Mucosa of descending colon (tissue), 3 donors: ENCODE data around the gene MCC. TPM values are rescaled to one million over a fixed set of nuclear protein-coding genes. Genes with fewer than 3 reads are reported as not detected.

Experiments used
- ATAC-seq: fragments of 200-7000 bp; cut with Tn5 transposase; one replicate; pipeline ENCODE4 v1.9.1; 2020; ENCODE audit warnings: mild to moderate bottlenecking, moderate library complexity
- DNase-seq, 3 donors: peaks; one replicate each; pipeline ENCODE4 v3.0.0-alpha.2; 2020
- H3K36me3 ChIP-seq: fragments of 200-600 bp; one replicate; pipeline ENCODE4 v1.8.0; 2021; ENCODE audit warnings: low read depth, mild to moderate bottlenecking
- H3K4me1 ChIP-seq: fragments of 200-600 bp; one replicate; pipeline ENCODE4 v1.8.0; 2021; ENCODE audit warnings: low read depth, mild to moderate bottlenecking
- H3K4me3 ChIP-seq: fragments of 200-600 bp; one replicate; pipeline ENCODE4 v1.8.0; 2021; ENCODE audit warnings: mild to moderate bottlenecking
- H3K9me3 ChIP-seq: fragments of 200-600 bp; one replicate; pipeline ENCODE4 v1.8.0; 2021; ENCODE audit warnings: mild to moderate bottlenecking
- CTCF ChIP-seq: fragments of 200-600 bp; IDR thresholded peaks from one replicate; pipeline ENCODE4 v1.8.0; 2022; ENCODE audit warnings: antibody characterized with exemption, mild to moderate bottlenecking
- intact Hi-C, 2 donors: fragments of 100-400 bp; cut with DNase I in 1 of 2; cut with micrococcal nuclease in 1 of 2; formaldehyde crosslinking; loops; one replicate each; pipeline versions ENCODE4 v1.11.0 to v1.11.1; 2022; cut with DNase I, micrococcal nuclease
- total RNA-seq, 3 donors: library from RNA; stranded (reverse); fragmentation: NEBNext Ultra II Directional in 2 of 3; extraction: Animal tissue kit (Norgen Biotek cat#: 25700) in 2 of 3; gene quantifications; one replicate each; pipeline versions ENCODE4 v1.2.1 to v1.2.4, GENCODE V29; 2021 to 2023
- donor health status: DM: no; HTN: no; CAD: no; lungs with moderate emphysema.
- donor health status: DM: no; HTN: no; CAD: no.
- donor health status: DM: no; HTN: yes; CAD: no.

The MCC gene
- total RNA-seq, 3 donors from 2014 or later = 1.5 to 7.4 (median 4.4) TPM

GRCh38 chr5:113330533-113331208, 157.6 kb downstream of the MCC start:
- Histone ChIP-seq H3K4me3 (no peak overlapping the region), H3K36me3 (no peaks in the 10 kb centered on the region), H3K9me3 (no peaks in the 10 kb centered on the region), H3K4me1 (no peaks in the 10 kb centered on the region)
- DNase-seq = no peak
- intact Hi-C loops = no loop called here
- no peak for TF ChIP-seq CTCF
- ATAC-seq = peak; percentile 37

- no peak for ATAC-seq
Measured at GRCh38 chr5:113329981-113330380, 158.3 kb downstream of the MCC start.

DNA sequence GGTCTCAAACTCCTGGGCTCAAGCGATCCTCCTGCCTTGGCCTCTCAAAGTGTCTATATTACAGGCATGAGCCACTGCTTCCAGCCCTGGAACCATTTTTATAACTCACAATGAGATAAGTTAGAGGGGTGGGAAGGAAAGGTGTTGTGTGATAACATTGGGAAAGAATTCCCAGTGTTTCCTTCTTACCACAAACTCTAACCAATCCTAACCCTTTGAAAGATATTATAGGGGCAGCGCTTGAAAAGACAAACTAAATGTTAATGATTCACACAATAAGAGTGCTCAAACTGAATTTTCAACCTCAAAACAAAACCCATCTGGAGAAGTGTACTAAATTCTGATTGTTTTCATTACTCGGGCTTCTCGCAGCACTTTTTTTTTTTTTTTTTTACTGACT, 163.2 kb downstream of the MCC start:
- no peaks in the 10 kb centered on the region for H3K36me3 ChIP-seq
- no peaks in the 10 kb centered on the region for H3K4me1 ChIP-seq
- no peaks in the 10 kb centered on the region for H3K9me3 ChIP-seq
- DNase-seq (no peak), ATAC-seq (no peak)
- TF ChIP-seq CTCF = no peak
- intact Hi-C loops = no loop called here
- no peak overlapping the region for H3K4me3 ChIP-seq

More at GRCh38 chr5:113329981-113330380, 158.3 kb downstream of the MCC start:
- no peaks in the 10 kb centered on the region for H3K36me3 ChIP-seq
- H3K4me3 ChIP-seq = no peak overlapping the region
- no peaks in the 10 kb centered on the region for H3K4me1 ChIP-seq
- no peak for TF ChIP-seq CTCF
- no peaks in the 10 kb centered on the region for H3K9me3 ChIP-seq
- no peak for DNase-seq
- intact Hi-C loops = no loop called here

- ATAC-seq = no peak
- intact Hi-C loops = no loop called here
- DNase-seq = no peak
Measured at GRCh38 chr5:113321276-113321675, 167.0 kb downstream of the MCC start.

GRCh38 chr5:113320273-113320780, 167.9 kb downstream of the MCC start:
- Histone ChIP-seq H3K4me1 (no peaks in the 10 kb centered on the region), H3K9me3 (no peaks in the 10 kb centered on the region), H3K36me3 (no peaks in the 10 kb centered on the region), H3K4me3 (no peak overlapping the region)
- intact Hi-C loops = no loop called here
- DNase-seq = no peak
- ATAC-seq = no peak
- TF ChIP-seq CTCF = no peak

More at GRCh38 chr5:113321276-113321675, 167.0 kb downstream of the MCC start:
- H3K4me3 ChIP-seq = no peak overlapping the region
- H3K36me3 ChIP-seq = no peaks in the 10 kb centered on the region
- no peaks in the 10 kb centered on the region for H3K4me1 ChIP-seq
- H3K9me3 ChIP-seq = no peaks in the 10 kb centered on the region
- no peak for TF ChIP-seq CTCF
